SK-N-SH (cell line): ENCODE results near the gene SLC35A2.

ENCODE experiments used
- CTCF ChIP-seq: fragments of 200-600 bp; sonication (generic); IDR thresholded peaks from 2 replicates; pipeline ENCODE4 v1.6.1; 2017; ENCODE audit warnings: antibody characterized with exemption, mild to moderate bottlenecking, moderate library complexity
- ELF1 ChIP-seq: IDR thresholded peaks from 2 replicates; pipeline ENCODE4 v1.4.0; 2012
- EP300 ChIP-seq, 2 experiments: IDR thresholded peaks; 2 replicates each; pipeline versions ENCODE4 v1.4.0 to v1.6.1; 2012; ENCODE audit warnings: borderline replicate concordance in 1 of 2, low read depth in 1 of 2, low read length in 1 of 2
- FOSL2 ChIP-seq: IDR thresholded peaks from 2 replicates; pipeline ENCODE4 v1.4.0; 2012; ENCODE audit warnings: low read depth, mild to moderate bottlenecking, moderate library complexity, borderline replicate concordance
- FOXM1 ChIP-seq: IDR thresholded peaks from 2 replicates; pipeline ENCODE4 v1.4.0; 2012; ENCODE audit warnings: low read depth, mild to moderate bottlenecking
- GABPA ChIP-seq: IDR thresholded peaks from 2 replicates; pipeline ENCODE4 v1.4.0; 2012; ENCODE audit warnings: low read depth, mild to moderate bottlenecking
- JUND ChIP-seq: IDR thresholded peaks from 2 replicates; pipeline ENCODE4 v1.4.0; 2012
- MAX ChIP-seq: IDR thresholded peaks from 2 replicates; pipeline ENCODE4 v1.4.0; 2012; ENCODE audit warnings: low read depth
- MXI1 ChIP-seq: IDR thresholded peaks from 2 replicates; pipeline ENCODE4 v1.6.1; 2012; ENCODE audit warnings: mild to moderate bottlenecking, low read depth, low read length, improper control_type of control experiment
- NFIC ChIP-seq: IDR thresholded peaks from 2 replicates; pipeline ENCODE4 v1.4.0; 2012; ENCODE audit warnings: borderline replicate concordance
- POLR2AphosphoS5 ChIP-seq: IDR thresholded peaks from 2 replicates; pipeline ENCODE4 v1.6.1; 2012; ENCODE audit warnings: low read depth, low read length
- RCOR1 ChIP-seq: fragments of 150-350 bp; IDR thresholded peaks from 2 replicates; pipeline ENCODE4 v1.6.1; 2017; ENCODE audit warnings: antibody characterized with exemption, low read length
- TEAD4 ChIP-seq: IDR thresholded peaks from 2 replicates; pipeline ENCODE4 v1.4.0; 2012; ENCODE audit warnings: mild to moderate bottlenecking, borderline replicate concordance; ENCODE audit not compliant: insufficient read depth

GRCh38 chrX:48896611-48897011 lies 14.8 kb downstream of the SLC35A2 start:
- TF ChIP-seq TEAD4 (no peak), MAX (no peak), CTCF (no peak), FOXM1 (no peak), NFIC (no peak), POLR2AphosphoS5 (no peak), FOSL2 (no peak), JUND (no peak), GABPA (no peak), RCOR1 (no peak), MXI1 (no peak), ELF1 (no peak), EP300 (IDR thresholded peaks at IDR 0.05; ENCODE audit: borderline replicate concordance in 1 of 2, low read depth in 1 of 2, low read length in 1 of 2) (no peak)
